Omental fat pad (tissue), 4 donors: Measurements from ENCODE around the gene DGAT2L6. TPM values are rescaled to one million over a fixed set of nuclear protein-coding genes. Genes with fewer than 3 reads are reported as not detected.

Source experiments
- ATAC-seq: fragments of 150-250 bp; one replicate; pipeline ENCODE4 v1.9.1; 2016; ENCODE audit warnings: mild to moderate bottlenecking, moderate library complexity; ENCODE audit not compliant: low FRiP score
- DNase-seq: peaks from one replicate; pipeline ENCODE4 v3.0.0-alpha.2; 2019; ENCODE audit warnings: low spot score
- small RNA-seq: library from RNA; depleted of rRNA; stranded (forward); fragments of <200 nt; gene quantifications from one replicate; pipeline ENCODE3, GENCODE V24; 2016
- total RNA-seq, 4 donors: library from RNA; depleted of rRNA; stranded (reverse); fragments of >200 nt; gene quantifications; one replicate each; pipeline ENCODE4 v1.1.0, GENCODE V29; 2016
- TF ChIP-seq, protein P1 (sequence below), 3 donors: fragments of 450-650 bp; IDR thresholded peaks; one replicate each; pipeline ENCODE4 v1.5.1; 2016 to 2017; ENCODE audit warnings: antibody characterized with exemption in 3 of 3, mild to moderate bottlenecking in 3 of 3, moderate library complexity in 2 of 3

Gene DGAT2L6
- total RNA-seq, 4 donors from 2014 or later, result not detected

DNA sequence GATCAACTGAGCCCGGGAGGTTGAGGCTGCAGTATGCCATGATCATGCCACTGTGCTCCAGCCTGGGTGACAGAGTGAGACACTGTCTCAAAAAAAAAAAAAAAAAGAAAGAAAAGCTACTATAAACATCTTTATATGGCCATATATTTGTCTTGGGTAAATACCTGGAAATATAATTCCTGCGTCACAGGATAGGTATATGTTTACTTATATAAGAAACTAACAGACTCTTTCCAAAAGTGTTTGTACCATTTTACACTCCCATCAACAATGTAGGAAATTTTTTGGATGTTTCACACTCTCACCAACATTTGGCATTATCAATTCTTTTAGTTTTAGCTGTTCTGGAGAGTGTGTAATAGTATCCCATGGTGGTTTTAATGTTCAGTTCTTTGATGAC, 70.0 kb downstream of the DGAT2L6 start:
- TF ChIP-seq, protein P1, sequence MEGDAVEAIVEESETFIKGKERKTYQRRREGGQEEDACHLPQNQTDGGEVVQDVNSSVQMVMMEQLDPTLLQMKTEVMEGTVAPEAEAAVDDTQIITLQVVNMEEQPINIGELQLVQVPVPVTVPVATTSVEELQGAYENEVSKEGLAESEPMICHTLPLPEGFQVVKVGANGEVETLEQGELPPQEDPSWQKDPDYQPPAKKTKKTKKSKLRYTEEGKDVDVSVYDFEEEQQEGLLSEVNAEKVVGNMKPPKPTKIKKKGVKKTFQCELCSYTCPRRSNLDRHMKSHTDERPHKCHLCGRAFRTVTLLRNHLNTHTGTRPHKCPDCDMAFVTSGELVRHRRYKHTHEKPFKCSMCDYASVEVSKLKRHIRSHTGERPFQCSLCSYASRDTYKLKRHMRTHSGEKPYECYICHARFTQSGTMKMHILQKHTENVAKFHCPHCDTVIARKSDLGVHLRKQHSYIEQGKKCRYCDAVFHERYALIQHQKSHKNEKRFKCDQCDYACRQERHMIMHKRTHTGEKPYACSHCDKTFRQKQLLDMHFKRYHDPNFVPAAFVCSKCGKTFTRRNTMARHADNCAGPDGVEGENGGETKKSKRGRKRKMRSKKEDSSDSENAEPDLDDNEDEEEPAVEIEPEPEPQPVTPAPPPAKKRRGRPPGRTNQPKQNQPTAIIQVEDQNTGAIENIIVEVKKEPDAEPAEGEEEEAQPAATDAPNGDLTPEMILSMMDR (IDR thresholded peaks at IDR 0.05), result no peak
- no peak for ATAC-seq

GRCh38 chrX:70252491-70252890, 75.2 kb downstream of the DGAT2L6 start:
- TF ChIP-seq, protein P1 (IDR thresholded peaks at IDR 0.05), result no peak
- DNase-seq (no peak), ATAC-seq (no peak)

More for the DNA sequence above, 70.0 kb downstream of the DGAT2L6 start:
- DNase-seq, result no peak

DNA sequence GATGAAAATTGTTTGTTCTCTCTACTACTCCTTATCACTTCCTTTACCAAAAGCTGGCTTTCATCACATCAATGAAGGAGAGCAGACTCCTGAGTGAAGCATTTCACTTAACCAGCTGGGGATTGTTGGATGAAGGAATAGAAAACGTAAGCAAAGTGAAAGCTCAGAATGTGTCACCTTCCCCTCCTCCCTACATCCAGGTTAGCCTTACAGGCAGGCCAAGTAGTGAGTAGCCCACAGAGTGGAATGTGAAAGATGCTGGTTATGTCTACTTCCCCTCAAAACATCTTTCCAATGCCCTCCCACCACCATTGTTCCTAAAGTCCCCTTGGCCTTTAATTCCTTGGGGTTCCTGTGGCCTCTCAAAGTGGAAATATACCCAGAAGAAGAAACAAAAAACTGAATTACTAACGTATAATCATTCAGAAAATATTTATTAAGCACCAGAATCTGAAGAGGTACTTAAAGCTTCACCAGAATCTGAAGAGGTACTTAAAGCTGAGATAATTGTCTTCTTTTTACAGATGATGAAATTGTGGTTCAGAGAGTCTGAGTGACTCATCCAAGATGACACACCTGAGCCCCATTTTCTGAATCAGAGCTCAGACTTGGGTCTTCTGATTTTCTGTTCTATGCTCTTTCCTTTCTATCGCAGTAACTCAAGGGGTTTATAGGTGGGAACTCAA, 76.2 kb downstream of the DGAT2L6 start:
- TF ChIP-seq, protein P1 (IDR thresholded peaks at IDR 0.05), result no peak
- no peak for ATAC-seq
- no peak for DNase-seq

- TF ChIP-seq, protein P1 (IDR thresholded peaks at IDR 0.05), result no peak
Observed at GRCh38 chrX:70254063-70254400, 76.7 kb downstream of the DGAT2L6 start.

GRCh38 chrX:70254909-70255308, 77.6 kb downstream of the DGAT2L6 start:
- TF ChIP-seq, protein P1 (IDR thresholded peaks at IDR 0.05), result no peak
- ATAC-seq, result no peak
- no peak for DNase-seq

More at GRCh38 chrX:70254063-70254400, 76.7 kb downstream of the DGAT2L6 start:
- ATAC-seq (no peak), DNase-seq (no peak)

Small RNA genes within 50 kb of the gene (small RNA-seq; reads per million reads assigned to genes)
- gene RNA5SP507, result not detected

Other genes starting within 250 kb of the DGAT2L6 start
- gene AWAT2, start 127.5 kb upstream of the DGAT2L6 start, total RNA-seq, result not detected
- gene OTUD6A, start 115.0 kb upstream of the DGAT2L6 start, total RNA-seq, result not detected
- 10 to 100 TPM; 43.1 to 63.7 (median 54.4) TPM for gene IGBP1, start 44.0 kb upstream of the DGAT2L6 start, total RNA-seq
- not detected for gene AWAT1, start 57.2 kb downstream of the DGAT2L6 start, total RNA-seq
- gene P2RY4, start 82.7 kb downstream of the DGAT2L6 start, total RNA-seq, result under 1 TPM in 2 of 4 donors, not detected in 2; 0.28 to 0.79 TPM
- gene ARR3, start 90.9 kb downstream of the DGAT2L6 start, total RNA-seq, result not detected
- not detected for gene RAB41, start 104.7 kb downstream of the DGAT2L6 start, total RNA-seq
- gene PDZD11, start 112.4 kb downstream of the DGAT2L6 start, total RNA-seq, result 10 to 100 TPM; 20.7 to 31.7 (median 28.3) TPM
- gene KIF4A, start 112.6 kb downstream of the DGAT2L6 start, total RNA-seq, result 1 to 10 TPM in 1 of 4 donors, under 1 TPM in 2, not detected in 1; 0.09 to 1.2 (median 0.32) TPM
- not detected for gene GDPD2, start 245.8 kb downstream of the DGAT2L6 start, total RNA-seq